ENCODE measurements around the gene RPS29.

RPS29 gene

GRCh38 chr14:49549446-49549845, 36.7 kb downstream of the RPS29 start:
- DNase-seq: no peak

GRCh38 chr14:49546766-49547165, 39.4 kb downstream of the RPS29 start:
- no peak for DNase-seq

- no peak for DNase-seq
Observed at GRCh38 chr14:49545716-49546115, 40.5 kb downstream of the RPS29 start.

- DNase-seq: no peak
Observed at GRCh38 chr14:49545071-49545470, 41.1 kb downstream of the RPS29 start.

- DNase-seq: no peak
Observed at GRCh38 chr14:49541049-49541448, 45.1 kb downstream of the RPS29 start.

GRCh38 chr14:49538852-49539251, 47.3 kb downstream of the RPS29 start:
- no peak for DNase-seq
